ENCODE data around the gene CPZ.

DNA sequence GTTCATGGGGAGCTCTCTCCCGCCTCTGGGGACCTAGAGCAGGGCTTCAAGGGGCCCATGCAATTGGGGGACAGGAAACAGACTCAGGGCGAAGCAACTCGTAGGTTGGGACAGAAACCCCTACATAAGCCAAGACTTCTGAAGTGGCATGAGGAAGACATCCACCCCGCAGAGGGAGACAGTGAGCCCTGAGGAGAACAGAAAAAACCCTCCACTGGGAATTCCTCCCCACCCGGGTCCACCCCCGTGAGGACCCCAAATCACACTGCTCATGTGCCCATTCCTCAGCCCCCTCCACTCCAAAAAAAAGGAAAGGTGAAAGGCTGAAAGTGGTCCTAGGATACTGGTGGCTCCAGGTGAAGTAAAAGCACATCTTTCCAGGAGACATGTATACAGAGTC lies 74.0 kb downstream of the CPZ start:
- TF ChIP-seq MAFK (IDR thresholded peaks at IDR 0.05; ENCODE audit: low read depth, low read length) (no peak), POLR2A (IDR thresholded peaks at IDR 0.05; ENCODE audit: low read depth, low read length) (no peak)
- TF ChIP-seq, protein P1, sequence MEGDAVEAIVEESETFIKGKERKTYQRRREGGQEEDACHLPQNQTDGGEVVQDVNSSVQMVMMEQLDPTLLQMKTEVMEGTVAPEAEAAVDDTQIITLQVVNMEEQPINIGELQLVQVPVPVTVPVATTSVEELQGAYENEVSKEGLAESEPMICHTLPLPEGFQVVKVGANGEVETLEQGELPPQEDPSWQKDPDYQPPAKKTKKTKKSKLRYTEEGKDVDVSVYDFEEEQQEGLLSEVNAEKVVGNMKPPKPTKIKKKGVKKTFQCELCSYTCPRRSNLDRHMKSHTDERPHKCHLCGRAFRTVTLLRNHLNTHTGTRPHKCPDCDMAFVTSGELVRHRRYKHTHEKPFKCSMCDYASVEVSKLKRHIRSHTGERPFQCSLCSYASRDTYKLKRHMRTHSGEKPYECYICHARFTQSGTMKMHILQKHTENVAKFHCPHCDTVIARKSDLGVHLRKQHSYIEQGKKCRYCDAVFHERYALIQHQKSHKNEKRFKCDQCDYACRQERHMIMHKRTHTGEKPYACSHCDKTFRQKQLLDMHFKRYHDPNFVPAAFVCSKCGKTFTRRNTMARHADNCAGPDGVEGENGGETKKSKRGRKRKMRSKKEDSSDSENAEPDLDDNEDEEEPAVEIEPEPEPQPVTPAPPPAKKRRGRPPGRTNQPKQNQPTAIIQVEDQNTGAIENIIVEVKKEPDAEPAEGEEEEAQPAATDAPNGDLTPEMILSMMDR (conservative IDR thresholded peaks at IDR 0.05; ENCODE audit: low read depth, low read length) = no peak
